HL-60/S4 treated with retinoic acid at 250 ng/mL for 4 days and 3 days (cell line): Measurements from ENCODE around the gene MARCHF9.
"Not testable (repeated sequence)": the region's sequence is repeated elsewhere in the genome, so short reads cannot be mapped to it uniquely, and the experiment has no call there.

Source experiments
- in situ Hi-C: fragments of 300-500 bp; cut with MboI; formaldehyde crosslinking; loops from 2 replicates; pipeline ENCODE4 v1.7.0; 2022; ENCODE audit warnings: low sequenced_read_pairs

Gene MARCHF9

DNA sequence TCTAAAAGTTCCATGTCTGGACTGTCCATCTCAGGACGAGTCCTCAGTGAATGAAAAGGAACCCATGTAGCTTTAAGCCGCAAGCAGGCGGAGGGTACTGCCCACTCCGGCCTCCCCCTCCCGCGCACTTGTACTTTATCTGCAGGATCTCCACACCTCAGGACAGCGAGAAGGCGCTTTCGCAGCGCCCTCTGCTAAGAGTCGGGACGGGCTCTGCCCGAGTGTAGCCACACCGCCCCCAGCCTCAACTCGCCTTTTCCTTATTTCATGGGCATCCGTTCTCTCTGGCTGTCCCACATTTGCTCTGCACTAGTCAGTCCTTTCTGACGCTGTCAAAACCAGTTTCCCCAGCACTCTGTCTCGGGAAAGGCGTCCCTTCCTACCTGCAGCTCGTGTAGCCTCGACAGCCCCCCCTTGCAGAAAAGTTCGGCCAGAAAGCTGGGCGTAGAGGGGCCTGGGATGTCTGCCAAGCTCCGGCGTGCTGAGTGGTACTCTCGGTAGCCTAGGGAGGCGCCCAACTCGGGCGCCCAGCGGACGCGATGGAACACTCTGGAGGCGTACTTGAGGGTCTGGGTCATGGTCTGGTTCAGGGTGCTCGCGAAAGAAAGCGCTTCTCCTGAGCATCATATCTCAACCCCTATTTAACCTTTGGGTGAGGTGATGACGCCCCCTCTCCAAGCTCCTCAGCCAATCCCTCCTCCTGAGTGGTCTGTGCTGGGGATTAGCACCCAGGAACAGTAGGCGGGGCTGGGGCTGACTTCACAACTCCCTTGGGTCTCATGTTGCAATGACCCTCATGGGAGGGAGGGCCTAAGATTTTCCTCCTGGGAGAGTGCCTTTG is 11.8 kb downstream of the MARCHF9 start, which contains the start of gene CYP27B1:
TSS of gene CYP27B1 (minus strand) at position 615 of the 841 bp plus-strand sequence. CDS start at position 578, 37 bp downstream.
- in situ Hi-C loops: no loop called here

DNA sequence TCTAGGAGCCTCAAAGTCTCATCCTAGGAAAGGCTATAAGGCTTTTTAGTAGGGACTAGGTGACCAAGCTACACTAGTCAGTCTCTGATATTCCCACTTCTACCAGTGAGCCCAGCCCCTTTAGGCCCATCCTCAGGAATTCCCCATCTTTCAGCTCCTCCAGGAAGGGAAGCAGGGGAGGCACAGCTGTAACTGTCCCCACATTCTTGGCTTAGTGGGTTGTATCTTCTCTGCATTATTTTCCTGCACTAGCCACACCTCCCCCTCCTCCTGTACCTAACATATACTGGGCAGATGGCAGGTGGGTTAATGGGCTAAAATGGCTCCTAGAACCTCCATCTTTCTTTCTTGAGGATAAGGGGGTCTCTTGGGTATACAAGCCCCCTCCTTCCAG is 12.4 kb downstream of the MARCHF9 start:
- in situ Hi-C loops: no loop called here

GRCh38 chr12:57767876-57768275 is 13.0 kb downstream of the MARCHF9 start:
- in situ Hi-C loops: no loop called here

DNA sequence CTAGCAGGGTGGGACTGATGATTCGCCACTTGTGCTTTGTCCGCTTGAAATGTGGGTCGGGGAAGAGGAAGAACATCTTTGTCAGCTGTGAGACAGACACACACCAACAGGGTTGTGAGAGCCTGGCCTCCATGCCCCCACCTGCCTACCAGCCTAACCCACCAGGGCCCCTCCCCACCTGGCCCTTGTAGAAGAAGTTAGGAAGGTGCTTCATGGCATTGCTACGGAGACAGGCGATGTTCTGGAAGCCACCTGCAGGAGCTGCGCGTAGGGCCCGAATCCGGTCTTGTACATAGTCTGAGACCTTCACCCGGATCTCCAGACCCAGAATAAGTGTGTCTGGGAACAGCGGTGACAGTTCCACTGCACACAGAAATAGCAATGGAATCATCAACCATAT is 14.7 kb downstream of the MARCHF9 start:
- in situ Hi-C loops: no loop called here

GRCh38 chr12:57770734-57771133 is 15.8 kb downstream of the MARCHF9 start:
- in situ Hi-C loops: no loop called here

DNA sequence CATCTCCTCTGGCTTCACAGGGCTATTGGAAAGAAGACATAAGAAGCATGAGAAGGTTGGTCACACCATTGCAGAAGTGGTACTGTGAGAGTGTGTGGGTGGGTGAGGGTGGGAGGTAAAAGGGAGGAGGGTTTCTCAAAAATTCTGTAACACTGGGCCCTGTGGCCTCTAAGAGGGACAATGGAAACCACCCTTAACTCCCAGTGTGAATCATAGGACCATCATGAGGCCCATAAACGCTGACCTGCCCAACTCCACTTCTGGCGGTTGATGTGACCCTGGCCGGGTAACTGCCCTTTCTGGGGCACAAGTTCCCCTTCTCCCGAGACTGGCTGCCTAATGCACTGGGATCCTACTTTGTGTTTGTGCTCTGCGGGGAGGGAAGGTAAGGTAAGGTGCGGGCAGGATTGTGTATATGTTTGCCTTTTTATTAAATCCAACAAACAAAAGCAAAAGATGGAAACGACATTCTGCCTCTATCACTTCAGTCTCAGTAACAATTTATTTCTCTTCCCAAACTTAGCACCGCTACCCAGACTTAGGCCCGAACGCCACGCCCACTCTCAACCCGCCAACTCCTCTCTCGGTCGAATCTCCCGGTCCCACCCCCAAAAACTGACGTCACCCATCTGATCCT is 16.5 kb downstream of the MARCHF9 start:
- in situ Hi-C loops: no loop called here

- in situ Hi-C loops: no loop called here
Observed at GRCh38 chr12:57771873-57772428, 17.0 kb downstream of the MARCHF9 start, which contains the start of gene METTL1. Gene METTL1, minus strand, starts transcription at chr12:57772105. Its CDS starts 22 bp downstream, at chr12:57772083.

DNA sequence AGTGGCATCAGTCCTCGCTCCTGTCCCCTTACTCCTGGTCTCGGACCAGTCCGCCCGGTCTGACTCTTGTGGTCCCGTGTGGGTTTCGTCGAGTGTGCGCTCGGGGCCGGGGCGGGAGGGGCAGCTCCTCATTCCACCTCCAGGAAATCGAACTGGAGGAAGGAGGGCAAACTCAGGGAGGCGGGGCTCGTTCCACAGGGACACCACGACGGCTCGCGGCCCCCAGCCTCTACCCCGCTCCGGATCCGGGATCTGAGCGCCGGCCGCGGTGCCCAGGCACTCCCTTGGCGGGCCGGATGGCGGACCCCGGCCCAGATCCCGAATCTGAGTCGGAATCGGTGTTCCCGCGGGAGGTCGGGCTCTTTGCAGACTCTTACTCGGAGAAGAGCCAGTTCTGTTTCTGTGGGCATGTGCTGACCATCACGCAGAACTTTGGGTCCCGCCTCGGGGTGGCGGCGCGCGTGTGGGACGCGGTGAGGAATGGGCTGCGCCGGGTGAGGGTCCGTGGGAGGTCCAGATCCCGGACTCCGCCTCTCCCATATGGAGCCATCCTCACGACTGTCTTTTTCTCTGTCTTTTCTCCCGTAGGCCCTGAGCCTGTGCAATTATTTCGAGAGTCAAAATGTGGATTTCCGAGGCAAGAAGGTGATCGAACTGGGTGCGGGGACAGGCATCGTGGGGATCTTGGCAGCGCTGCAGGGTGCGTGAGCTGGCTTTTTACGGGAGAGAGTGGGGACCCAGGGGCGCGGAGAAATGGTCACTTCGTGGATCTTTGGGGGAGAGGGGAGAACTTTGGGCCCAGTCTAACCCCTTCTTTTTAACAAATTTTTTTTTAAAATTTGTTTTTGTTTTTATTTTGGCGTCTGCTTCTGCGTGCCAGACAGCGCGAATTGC is 17.8 kb downstream of the MARCHF9 start, which contains the start of gene EEF1AKMT3:
TSS of gene EEF1AKMT3 (plus strand) at position 186 of the 894 bp plus-strand sequence. CDS start at position 297, 111 bp downstream.
- in situ Hi-C loops: no loop called here

GRCh38 chr12:57774634-57775033 is 19.7 kb downstream of the MARCHF9 start:
- in situ Hi-C loops: not testable (repeated sequence)

GRCh38 chr12:57775044-57775443 is 20.1 kb downstream of the MARCHF9 start:
- in situ Hi-C loops: no loop called here

GRCh38 chr12:57775563-57776246 is 20.8 kb downstream of the MARCHF9 start:
- in situ Hi-C loops: no loop called here

DNA sequence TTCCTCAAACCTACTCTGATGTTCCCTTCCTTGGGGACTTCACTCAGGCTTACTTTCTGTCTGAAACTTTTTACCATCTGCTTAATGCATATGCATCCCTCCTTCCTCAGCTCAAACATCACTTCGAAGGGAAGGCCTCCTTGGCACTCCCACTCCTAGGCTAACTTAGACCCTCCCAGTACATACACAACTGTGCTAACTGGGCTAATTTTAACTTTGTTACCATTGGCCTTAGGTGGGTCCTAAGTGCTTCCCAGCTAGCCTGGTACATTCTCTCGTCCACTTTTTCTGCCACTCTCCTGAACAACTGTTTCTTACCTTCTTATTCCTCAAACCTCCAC is 21.3 kb downstream of the MARCHF9 start:
- in situ Hi-C loops: no loop called here

DNA sequence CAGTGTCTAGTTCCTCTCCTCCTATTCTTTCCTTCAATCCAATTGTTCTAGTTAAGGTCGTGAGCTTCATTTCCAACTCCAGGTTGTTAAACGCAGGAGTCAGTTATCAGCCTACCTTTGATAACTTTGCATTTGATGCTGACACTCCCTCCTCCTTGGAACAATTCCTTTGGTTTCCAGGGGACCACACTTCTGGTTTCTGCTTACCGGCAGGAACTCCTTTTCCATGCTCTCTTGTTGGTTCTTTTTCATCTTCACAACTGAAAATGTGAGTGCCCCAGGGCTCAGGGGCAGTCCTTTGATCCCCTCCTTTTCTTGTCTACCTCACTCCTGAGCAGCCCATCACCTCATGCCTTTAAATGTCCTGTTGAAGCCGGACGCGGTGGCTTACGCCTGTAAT is 22.5 kb downstream of the MARCHF9 start:
- in situ Hi-C loops: no loop called here

DNA sequence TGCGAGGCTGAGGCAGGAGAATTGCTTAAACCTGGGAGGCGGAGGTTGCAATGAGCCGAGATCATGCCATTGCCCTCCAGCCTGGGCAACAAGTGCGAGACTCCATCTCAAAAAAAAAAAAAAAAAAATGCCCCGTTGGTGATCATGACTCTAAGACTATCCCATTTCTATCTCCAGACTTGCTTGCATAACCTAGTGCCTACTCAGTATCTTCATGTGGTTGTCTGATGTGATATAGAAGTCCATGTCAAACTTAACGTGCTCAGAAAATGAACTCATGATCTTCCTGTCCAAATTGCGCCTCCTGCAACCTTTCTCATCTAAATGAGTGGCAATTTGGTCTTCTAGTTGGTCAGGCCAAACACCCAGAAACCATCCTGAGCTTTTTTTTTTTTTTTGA is 23.0 kb downstream of the MARCHF9 start:
- in situ Hi-C loops: no loop called here

GRCh38 chr12:57779736-57780135 is 24.8 kb downstream of the MARCHF9 start:
- in situ Hi-C loops: no loop called here

GRCh38 chr12:57780284-57780897 is 25.5 kb downstream of the MARCHF9 start:
- in situ Hi-C loops: no loop called here

DNA sequence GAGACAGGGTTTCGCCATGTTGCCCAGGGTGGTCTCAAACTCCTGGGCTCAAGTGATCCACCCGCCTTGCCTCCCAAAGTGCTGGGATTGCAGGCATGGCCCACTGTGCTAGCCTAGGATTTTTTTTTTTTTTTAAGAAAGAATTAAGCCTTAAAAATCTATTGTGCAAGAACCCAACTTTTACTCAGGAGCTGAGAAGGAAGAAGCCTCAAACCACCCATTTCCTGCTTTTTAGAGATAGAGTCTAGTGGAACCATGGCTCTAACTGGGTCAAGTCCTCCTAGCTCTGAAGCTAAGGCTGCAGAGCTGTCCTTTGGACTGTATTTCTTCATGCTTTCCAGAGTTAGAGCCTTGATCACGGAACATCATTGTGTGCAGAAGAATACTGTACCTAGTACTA is 26.3 kb downstream of the MARCHF9 start:
- in situ Hi-C loops: no loop called here

DNA sequence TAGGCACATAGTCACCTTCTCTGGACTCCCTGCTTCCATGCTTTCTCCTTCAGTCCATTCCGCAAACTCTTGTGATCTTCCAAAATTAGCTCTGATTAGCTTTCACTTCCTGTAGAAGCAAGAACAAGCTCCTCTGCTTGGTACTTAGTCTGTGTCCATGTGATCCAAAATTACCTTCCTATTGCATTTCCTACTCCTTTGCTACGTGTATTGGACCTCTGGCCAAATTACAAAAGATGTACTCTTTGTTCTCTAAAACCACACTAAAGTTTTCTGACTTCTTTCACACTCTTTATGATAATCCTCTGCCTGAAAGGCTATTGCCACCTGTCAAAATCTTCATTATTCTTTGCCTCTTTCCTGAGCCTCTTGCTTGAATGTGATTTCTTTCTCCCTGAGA is 26.9 kb downstream of the MARCHF9 start:
- in situ Hi-C loops: no loop called here

DNA sequence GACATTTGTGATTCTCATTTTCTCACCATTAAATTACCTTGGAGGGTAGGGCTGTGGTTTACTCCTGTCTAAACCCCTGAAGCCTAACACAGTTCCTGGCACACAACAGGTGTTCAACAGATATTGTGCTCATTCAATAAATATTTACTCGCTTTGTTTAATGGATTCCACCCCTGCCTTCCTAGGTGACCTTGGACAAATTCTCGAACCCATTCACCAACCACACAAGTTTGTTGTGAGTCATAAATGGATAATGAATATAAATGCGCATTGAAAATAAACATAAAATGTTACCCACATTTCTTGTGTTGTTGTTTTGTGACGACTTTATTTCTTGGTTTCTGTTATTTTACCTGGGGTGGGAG is 27.3 kb downstream of the MARCHF9 start:
- in situ Hi-C loops: no loop called here
